T-helper 1 cell (primary cell): Measurements from ENCODE around the gene OAF.

Experiments used
- DNase-seq, 5 donors: peaks; one replicate each; pipeline ENCODE4 v3.0.0-alpha.2; 2012 to 2020

The OAF gene

GRCh38 chr11:120224361-120224760 is 13.5 kb downstream of the OAF start:
- DNase-seq: no peak

- no peak for DNase-seq
Observed at GRCh38 chr11:120224972-120225909, 14.4 kb downstream of the OAF start.

- no peak for DNase-seq
Observed at GRCh38 chr11:120226242-120226641, 15.4 kb downstream of the OAF start.

DNA sequence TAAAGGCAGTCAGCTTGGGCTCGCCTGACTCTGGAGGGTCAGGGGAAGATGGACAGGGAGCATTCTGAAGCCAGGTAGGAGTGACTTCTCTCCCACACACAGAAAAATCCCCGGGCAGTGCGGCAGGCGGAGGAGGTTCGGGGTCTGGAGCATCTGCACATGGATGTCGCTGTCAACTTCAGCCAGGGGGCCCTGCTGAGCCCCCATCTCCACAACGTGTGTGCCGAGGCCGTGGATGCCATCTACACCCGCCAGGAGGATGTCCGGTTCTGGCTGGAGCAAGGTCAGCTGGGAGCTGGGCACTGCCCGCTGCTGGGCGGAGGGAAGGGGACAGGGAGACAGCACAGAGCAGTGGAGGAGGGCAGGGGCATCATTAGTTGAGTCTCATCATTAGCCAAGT is 15.9 kb downstream of the OAF start:
- no peak for DNase-seq

- DNase-seq: no peak
Observed at GRCh38 chr11:120227228-120227852, 16.5 kb downstream of the OAF start.

DNA sequence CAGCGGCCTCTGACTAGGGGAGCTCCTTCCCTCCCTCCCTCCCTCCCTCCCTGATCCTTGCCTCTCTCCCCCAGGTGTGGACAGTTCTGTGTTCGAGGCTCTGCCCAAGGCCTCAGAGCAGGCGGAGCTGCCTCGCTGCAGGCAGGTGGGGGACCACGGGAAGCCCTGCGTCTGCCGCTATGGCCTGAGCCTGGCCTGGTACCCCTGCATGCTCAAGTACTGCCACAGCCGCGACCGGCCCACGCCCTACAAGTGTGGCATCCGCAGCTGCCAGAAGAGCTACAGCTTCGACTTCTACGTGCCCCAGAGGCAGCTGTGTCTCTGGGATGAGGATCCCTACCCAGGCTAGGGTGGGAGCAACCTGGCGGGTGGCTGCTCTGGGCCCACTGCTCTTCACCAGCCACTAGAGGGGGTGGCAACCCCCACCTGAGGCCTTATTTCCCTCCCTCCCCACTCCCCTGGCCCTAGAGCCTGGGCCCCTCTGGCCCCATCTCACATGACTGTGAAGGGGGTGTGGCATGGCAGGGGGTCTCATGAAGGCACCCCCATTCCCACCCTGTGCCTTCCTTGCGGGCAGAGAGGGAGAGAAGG is 18.1 kb downstream of the OAF start:
- DNase-seq: no peak

GRCh38 chr11:120229451-120230424 is 18.9 kb downstream of the OAF start:
- no peak for DNase-seq

- no peak for DNase-seq
Observed at GRCh38 chr11:120230433-120231071, 19.7 kb downstream of the OAF start.

DNA sequence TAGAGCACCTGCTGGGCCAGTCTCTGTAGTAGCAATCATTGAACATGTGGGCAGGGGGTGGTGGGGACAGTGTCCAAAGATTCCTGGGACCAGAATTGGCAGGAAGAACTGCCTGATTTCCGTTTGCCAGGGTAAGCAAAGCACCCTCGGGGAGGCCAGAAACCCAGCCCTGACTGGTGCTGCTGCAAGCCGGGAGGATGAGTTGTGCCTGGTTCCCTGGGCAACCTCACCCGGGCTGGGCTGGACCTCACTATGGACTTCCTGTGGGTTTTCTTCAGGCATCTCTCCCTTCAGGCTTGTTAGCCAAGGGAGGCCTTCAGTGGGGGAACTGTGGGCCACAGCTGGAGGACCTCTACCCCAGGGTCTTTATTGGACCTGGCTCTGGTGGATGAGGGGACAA is 21.1 kb downstream of the OAF start:
- DNase-seq: no peak

DNA sequence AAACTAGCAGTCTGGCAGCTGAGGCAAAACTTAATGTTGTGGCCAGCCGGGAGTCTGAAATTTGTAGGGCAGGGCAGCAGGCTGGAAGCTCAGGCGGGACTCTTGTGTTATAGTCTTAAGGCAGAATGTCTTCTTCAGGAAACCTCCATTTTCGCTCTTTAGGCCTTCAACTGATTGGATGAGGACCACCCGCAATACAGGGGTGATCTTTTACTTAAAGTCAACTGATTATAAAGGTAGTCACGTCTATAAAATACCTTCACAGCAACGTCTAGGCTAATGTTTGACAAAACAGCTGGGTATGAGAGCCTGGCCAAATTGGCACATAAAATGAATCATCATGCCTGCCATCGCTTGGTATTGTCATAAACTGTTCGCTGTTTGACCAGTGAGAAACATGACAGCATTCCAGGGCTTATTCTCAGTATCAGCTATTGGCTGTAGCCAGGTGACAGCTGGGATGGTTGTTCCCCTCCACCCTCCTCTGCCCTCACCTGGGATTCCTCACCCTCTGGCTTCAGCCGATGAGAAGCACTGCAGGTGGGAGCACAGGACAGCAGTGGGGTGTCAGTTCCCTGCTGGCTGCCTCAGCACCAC is 22.5 kb downstream of the OAF start:
- DNase-seq: no peak

DNA sequence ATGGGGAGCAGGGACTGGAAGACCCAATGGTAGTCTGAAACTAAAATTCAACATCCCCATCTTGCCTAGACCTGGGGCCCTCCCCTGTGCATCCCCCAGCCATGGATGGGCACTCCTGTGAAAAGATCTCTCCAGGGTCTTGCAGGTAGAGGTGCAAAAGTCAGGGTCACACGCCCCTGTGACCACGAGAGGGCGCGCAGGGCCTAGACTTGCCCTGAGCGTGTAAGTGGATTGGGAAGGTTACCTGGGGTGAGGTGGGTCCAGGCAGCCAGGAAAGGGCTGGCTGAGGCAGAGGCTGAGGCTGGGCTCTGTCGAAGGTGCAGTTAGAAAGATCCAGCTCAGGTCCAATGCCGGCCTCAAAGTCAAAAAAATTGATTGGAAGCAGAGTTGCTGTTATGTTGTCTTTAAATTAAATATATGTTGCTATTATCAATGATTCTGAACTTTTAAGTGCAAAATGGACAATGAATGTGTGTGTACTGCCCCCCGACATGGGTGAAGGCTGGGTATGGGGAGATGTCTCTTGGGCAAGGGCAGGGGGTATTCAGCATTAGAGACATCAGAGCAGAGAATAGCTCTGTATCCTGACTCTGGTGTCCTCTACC is 24.3 kb downstream of the OAF start:
- DNase-seq: peak in 3 of 5 donors; percentile 15 to 60 (median 31)

DNA sequence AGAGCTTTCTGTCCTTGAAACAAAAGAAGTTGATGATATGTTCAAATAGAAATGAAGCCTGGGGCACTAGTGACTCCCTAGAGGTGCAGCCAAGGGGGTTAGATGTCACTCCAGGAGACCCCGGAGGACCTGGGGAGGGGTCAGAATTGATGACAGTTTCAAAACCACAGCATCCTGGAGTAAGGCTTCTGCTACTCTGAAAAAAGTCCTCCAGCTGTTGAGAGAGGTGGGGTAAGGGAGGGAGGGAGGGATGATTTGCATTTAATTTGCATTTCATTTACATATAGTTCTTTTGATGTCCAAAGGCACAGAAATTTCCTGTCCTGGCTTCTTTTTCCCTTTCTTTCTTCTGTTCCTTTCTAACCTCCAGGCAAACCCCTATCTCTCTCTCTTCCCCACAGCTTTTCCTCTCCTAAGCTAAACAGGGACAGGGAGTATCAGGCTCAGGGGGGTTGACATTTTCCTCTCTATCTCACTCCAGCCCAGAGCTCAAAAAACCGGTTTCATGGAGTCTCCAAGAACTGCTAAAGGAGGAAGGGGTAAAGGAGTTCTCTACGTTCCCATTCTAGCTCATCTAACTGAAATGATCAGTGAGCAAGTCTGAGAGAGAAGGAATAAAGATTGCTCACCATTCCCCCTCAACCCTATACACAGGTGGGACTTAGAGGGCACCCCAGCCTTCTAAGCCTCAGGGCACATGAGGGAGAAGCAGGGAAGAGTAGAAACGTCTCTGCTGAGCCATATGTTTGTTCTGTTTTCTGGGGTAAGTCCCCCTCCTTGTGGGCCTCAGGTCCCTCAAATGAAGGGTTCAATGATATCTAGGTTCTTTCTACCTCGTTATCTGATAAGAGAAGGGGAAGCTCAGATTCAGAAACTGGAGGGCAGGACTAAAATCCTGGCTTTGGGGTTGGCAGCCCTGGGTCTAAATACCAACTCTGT is 25.6 kb downstream of the OAF start:
- no peak for DNase-seq

DNA sequence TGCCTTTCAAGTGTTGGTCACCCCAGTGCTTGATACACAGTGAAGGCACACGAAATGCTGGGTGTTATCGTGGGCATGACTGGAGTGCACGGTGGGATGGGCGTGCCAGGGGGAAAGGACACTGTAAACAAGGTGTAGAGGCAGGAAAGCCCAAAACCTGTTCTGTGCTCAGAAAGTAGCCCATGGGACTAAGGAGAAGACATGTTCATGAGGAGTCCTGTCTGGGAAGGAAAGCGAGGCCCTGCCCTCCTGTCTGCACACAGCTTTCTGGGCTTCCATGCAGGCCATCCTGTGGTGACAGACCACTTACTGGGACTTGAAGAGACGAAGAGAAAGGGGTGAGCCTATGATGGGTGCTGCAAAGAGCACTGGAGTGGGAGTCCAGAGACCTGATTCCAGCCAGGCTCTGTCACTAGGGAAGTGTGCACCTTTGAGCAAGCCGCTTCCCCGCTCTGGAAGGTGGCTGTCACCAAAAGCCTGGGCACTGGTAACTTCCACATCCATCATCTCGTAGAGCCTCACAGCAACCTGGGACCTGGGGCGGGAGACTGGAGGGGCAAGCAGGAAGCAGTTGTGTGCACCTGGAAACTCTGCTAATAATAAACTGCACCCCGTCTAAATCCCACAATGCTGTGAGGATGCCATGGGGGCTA is 28.3 kb downstream of the OAF start:
- no peak for DNase-seq

DNA sequence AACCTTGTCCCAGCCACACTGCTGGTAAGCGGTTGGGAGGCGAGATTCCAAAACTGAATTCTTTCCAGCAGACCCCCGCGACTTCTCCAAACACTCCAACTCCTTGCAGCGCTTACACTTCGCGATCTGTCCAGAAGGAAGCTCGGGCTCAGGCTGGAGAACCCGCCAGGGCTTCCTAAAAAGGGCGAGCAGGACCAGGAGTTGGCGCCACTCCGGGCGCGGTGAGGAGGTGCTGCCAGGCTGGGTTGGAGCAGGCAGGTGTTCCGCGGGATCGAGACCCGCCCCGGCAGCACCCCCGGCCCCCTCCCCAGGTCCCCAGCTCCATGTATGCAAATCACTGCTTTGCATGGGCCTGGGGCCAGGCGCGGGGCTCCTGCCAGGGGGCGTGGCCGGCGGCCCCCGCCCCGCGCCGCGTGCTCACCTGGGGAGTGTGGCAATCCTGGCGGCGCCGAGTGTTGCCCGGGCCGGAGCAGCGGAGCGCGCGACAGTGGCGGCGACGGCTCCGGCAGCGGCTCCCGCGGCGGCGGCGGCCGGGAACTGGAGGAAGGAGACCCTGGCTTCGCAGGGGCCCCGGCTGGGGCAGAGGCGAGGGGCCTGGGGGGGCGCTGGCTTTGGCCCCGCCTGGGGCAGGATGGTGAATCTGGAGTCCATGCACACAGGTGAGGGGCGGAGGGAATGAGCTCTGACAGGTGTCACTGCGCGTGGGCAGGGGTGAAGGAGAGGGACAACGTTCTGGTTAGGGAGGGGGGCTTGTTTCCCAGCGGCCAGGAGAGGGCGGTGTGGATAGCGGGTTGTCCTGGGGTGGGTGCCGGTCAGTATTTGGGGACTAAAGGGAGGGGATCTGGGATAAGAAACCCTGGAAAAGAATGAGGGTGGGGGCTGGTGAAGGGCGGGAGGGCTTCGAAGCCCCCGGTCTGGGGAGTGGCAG is 29.1 kb downstream of the OAF start, which contains the start of gene POU2F3:
Gene POU2F3 (plus strand): TSS at position 428 of the 928 bp plus-strand sequence. CDS start 204 bp downstream, at position 632.
- DNase-seq: no peak

GRCh38 chr11:120240866-120241265 is 30.0 kb downstream of the OAF start:
- no peak for DNase-seq

GRCh38 chr11:120241277-120241676 is 30.4 kb downstream of the OAF start:
- DNase-seq: no peak

DNA sequence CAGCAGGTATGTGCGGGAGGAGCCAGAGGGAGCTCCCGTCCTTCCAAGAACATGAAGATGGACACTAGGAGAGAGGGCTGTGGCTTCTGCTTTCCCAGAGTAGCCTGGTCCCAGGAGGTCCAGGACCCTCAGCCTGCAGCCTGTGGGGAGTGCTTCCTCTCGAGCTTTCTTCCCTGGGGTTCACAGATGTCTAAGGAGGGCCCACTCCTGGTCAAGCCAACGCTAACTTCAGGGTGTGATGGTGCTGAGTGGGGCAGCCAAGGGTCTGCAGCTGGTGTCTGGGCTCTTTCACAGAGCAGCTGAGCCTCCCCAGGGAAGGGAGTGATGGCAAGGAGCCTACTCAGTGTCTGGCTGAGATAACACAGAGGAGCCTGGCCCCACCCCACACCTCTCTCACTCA is 32.4 kb downstream of the OAF start:
- no peak for DNase-seq
